Hematopoietic multipotent progenitor cell treated with erythropoietin and hydrocortisone succinate and interleukin-3 and kit ligand, for 4 days (in vitro differentiated cells): ENCODE data around the gene TMBIM4.
A peak's percentile ranks its signal among the peaks of the same experiment; 100 is the strongest.

Source experiments
- DNase-seq: peaks from one replicate; pipeline ENCODE4 v3.0.0-alpha.2; 2015

The TMBIM4 gene

GRCh38 chr12:66137937-66138336, 31.9 kb downstream of the TMBIM4 start:
- no peak for DNase-seq

GRCh38 chr12:66132408-66132807, 37.4 kb downstream of the TMBIM4 start:
- DNase-seq = no peak

GRCh38 chr12:66131067-66131688, 38.6 kb downstream of the TMBIM4 start:
- peak; percentile 18 for DNase-seq

- peak; percentile 97 for DNase-seq
These were observed 39.3 kb downstream of the TMBIM4 start, which contains the start of gene LLPH for GRCh38 chr12:66130267-66131066. LLPH (minus strand) TSS chr12:66130750; CDS start chr12:66129106, 1,644 bp downstream.

- DNase-seq = peak; percentile 26
These were observed 39.9 kb downstream of the TMBIM4 start for GRCh38 chr12:66129934-66130266.

- DNase-seq = peak; percentile 36
These were observed 42.1 kb downstream of the TMBIM4 start for GRCh38 chr12:66127650-66128049.

- no peak for DNase-seq
These were observed 49.3 kb downstream of the TMBIM4 start for GRCh38 chr12:66120477-66120876.

- DNase-seq = peak; percentile 65
These were observed 49.9 kb downstream of the TMBIM4 start for GRCh38 chr12:66119870-66120241.

GRCh38 chr12:66119229-66119869, 50.4 kb downstream of the TMBIM4 start:
- DNase-seq = peak; percentile 63

- no peak for DNase-seq
These were observed 51.4 kb downstream of the TMBIM4 start for GRCh38 chr12:66118240-66118891.

GRCh38 chr12:66117242-66117641, 52.6 kb downstream of the TMBIM4 start:
- DNase-seq = no peak

GRCh38 chr12:66115071-66115600, 54.7 kb downstream of the TMBIM4 start:
- DNase-seq = no peak

- DNase-seq = no peak
These were observed 56.3 kb downstream of the TMBIM4 start for GRCh38 chr12:66113471-66113870.

- DNase-seq = peak; percentile 5
These were observed 58.2 kb downstream of the TMBIM4 start for GRCh38 chr12:66111605-66112004.

- DNase-seq = no peak
These were observed 60.7 kb downstream of the TMBIM4 start for GRCh38 chr12:66109056-66109455.

- no peak for DNase-seq
These were observed 61.4 kb downstream of the TMBIM4 start for GRCh38 chr12:66108386-66108785.

GRCh38 chr12:66107451-66107915, 62.3 kb downstream of the TMBIM4 start:
- DNase-seq = peak; percentile 97

- peak; percentile 24 for DNase-seq
These were observed 66.5 kb downstream of the TMBIM4 start for GRCh38 chr12:66103016-66103913.

- no peak for DNase-seq
These were observed 77.1 kb downstream of the TMBIM4 start for GRCh38 chr12:66092559-66093269.

GRCh38 chr12:66090157-66090556, 79.6 kb downstream of the TMBIM4 start:
- no peak for DNase-seq

- DNase-seq = peak; percentile 86
These were observed 82.3 kb downstream of the TMBIM4 start for GRCh38 chr12:66087365-66087943.
